K562 (cell line): ENCODE data around the gene PRSS23. TPM values are rescaled to one million over a fixed set of nuclear protein-coding genes. Genes with fewer than 3 reads are reported as not detected.

Experiments
- ARID2 ChIP-seq: fragments of 450-650 bp; IDR thresholded peaks from 2 replicates; pipeline ENCODE4 v1.6.1; 2017; ENCODE audit warnings: antibody characterized with exemption, mild to moderate bottlenecking
- ELF1 ChIP-seq: fragments of 200-800 bp; sonication (Bioruptor generic); IDR thresholded peaks from 2 replicates; pipeline ENCODE4 v1.6.1; 2016; ENCODE audit warnings: missing genetic modification characterization, missing compliant biosample characterization
- polyA plus RNA-seq, 8 experiments: library from polyadenylated mRNA; depleted of rRNA in 4 of 8; stranded (reverse) in 5 of 8; unstranded in 3 of 8; fragments of >200 nt; fragmentation: Nextera tagmentation in 2 of 8; fragmentation: Illumina TruSeq in 1 of 8; extraction: Ambion mirVana in 2 of 8; extraction: Trizol in 1 of 8; gene quantifications; 2 replicates each; pipeline versions ENCODE4 v1.2.1 to v1.2.3, GENCODE V29; 2011 to 2014; ENCODE audit warnings: inconsistent platforms in 1 of 8, missing spikeins in 1 of 8
- total RNA-seq, 7 experiments: library from RNA; depleted of rRNA in 6 of 7; stranded (reverse); fragments of >200 nt in 6 of 7; fragmentation: Illumina TruSeq in 2 of 7; extraction: Trizol in 2 of 7; gene quantifications; 2 replicates each; pipeline versions ENCODE4 v1.2.1 to v1.2.3, GENCODE V29; 2011 to 2021; ENCODE audit warnings: low replicate concordance in 1 of 7
- TF ChIP-seq, protein P1 (sequence below), 2 experiments: fragments of 450-650 bp; IDR thresholded peaks; 2 replicates each; pipeline ENCODE4 v1.6.1; 2018; ENCODE audit warnings: mild to moderate bottlenecking in 2 of 2, low read depth in 1 of 2; ENCODE audit not compliant: partially characterized antibody in 2 of 2
- TF ChIP-seq, protein P2 (sequence below): fragments of 250-450 bp; sonication (Bioruptor Pico); IDR thresholded peaks from 2 replicates; pipeline ENCODE4 v1.8.0; 2021; ENCODE audit warnings: mild to moderate bottlenecking, moderate library complexity
- TF ChIP-seq, protein P3 (sequence below): sonication (generic); formaldehyde crosslinking; IDR thresholded peaks from 2 replicates; pipeline ENCODE4 v1.8.0; 2022; ENCODE audit warnings: mild to moderate bottlenecking, missing genetic modification reagents

Gene PRSS23
- total and polyA plus RNA-seq, 9 of the 15 experiments (the other 6 are each of a cell fraction or from before 2014, with no cell fraction given) = 0.04 to 0.51 (median 0.11) TPM; not detected in 2

DNA sequence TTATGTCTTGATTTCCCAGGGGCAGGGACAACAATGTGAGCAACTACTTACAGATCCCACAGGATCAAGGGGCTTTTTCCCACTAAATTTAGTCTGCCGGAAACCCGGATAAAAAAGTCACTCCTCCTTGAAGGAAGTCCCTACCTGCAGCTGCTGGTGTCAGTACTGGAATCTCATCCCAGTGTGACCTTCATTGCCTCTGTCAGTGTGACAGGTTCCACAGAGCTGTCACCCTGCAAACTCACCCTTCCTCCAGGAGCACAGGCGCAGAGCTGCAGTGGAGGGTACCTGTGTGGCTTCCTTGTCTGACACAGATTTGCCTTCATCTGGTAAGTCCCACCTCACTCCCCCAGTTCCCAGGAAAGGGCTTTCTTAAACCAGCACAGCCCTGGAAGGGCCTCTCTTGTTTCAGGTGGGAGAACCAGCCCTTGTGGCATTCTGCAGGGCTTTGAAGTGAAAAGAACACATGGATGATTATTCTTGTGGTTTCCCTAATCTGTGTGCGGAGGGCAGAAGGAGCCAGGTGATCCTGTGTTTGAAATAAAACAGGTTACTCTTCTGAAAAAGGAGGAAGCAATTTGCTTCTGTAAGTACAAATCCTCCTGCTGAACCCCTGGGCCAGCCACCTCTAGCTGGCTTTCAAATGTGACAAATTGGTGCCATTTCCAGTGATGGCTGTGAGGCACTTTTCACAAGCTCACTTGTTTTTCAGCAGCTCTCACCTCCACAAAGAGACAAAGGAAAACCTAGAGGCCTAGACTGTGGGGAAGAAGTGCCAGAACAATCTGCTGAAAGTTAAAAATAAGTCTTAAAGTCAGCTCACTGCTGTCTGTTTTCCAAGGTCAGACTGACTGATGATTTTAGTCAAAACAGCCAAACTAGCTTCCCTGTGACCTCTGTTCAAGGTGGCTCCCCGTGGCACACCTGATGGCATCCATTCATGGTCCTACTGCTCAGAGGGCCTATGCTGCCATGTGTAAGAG lies 9.2 kb upstream of the PRSS23 start (continued):
- TF ChIP-seq, protein P1, sequence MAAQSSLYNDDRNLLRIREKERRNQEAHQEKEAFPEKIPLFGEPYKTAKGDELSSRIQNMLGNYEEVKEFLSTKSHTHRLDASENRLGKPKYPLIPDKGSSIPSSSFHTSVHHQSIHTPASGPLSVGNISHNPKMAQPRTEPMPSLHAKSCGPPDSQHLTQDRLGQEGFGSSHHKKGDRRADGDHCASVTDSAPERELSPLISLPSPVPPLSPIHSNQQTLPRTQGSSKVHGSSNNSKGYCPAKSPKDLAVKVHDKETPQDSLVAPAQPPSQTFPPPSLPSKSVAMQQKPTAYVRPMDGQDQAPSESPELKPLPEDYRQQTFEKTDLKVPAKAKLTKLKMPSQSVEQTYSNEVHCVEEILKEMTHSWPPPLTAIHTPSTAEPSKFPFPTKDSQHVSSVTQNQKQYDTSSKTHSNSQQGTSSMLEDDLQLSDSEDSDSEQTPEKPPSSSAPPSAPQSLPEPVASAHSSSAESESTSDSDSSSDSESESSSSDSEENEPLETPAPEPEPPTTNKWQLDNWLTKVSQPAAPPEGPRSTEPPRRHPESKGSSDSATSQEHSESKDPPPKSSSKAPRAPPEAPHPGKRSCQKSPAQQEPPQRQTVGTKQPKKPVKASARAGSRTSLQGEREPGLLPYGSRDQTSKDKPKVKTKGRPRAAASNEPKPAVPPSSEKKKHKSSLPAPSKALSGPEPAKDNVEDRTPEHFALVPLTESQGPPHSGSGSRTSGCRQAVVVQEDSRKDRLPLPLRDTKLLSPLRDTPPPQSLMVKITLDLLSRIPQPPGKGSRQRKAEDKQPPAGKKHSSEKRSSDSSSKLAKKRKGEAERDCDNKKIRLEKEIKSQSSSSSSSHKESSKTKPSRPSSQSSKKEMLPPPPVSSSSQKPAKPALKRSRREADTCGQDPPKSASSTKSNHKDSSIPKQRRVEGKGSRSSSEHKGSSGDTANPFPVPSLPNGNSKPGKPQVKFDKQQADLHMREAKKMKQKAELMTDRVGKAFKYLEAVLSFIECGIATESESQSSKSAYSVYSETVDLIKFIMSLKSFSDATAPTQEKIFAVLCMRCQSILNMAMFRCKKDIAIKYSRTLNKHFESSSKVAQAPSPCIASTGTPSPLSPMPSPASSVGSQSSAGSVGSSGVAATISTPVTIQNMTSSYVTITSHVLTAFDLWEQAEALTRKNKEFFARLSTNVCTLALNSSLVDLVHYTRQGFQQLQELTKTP (IDR thresholded peaks at IDR 0.05; ENCODE audit: low read depth in 1 of 2, partially characterized antibody in 2 of 2) = no peak
- TF ChIP-seq ELF1 (no peak), ARID2 (no peak)
- TF ChIP-seq, protein P2, sequence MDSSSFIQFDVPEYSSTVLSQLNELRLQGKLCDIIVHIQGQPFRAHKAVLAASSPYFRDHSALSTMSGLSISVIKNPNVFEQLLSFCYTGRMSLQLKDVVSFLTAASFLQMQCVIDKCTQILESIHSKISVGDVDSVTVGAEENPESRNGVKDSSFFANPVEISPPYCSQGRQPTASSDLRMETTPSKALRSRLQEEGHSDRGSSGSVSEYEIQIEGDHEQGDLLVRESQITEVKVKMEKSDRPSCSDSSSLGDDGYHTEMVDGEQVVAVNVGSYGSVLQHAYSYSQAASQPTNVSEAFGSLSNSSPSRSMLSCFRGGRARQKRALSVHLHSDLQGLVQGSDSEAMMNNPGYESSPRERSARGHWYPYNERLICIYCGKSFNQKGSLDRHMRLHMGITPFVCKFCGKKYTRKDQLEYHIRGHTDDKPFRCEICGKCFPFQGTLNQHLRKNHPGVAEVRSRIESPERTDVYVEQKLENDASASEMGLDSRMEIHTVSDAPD (CRISPR knock-in tag) = no peak
- TF ChIP-seq, protein P3, sequence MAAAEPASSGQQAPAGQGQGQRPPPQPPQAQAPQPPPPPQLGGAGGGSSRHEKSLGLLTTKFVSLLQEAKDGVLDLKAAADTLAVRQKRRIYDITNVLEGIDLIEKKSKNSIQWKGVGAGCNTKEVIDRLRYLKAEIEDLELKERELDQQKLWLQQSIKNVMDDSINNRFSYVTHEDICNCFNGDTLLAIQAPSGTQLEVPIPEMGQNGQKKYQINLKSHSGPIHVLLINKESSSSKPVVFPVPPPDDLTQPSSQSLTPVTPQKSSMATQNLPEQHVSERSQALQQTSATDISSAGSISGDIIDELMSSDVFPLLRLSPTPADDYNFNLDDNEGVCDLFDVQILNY (CRISPR knock-in tag) = no peak
